Stimulated activated CD4-positive, alpha-beta T cell treated with anti-CD3 and anti-CD28 coated beads, Interleukin-4, amount 100 ng/mL, for 24 hours (primary cell): ENCODE data around the gene PDCD2L.
"Not testable (repeated sequence)": the region's sequence is repeated elsewhere in the genome, so short reads cannot be mapped to it uniquely, and the experiment has no call there.

Experiments
- DNase-seq: peaks from one replicate; pipeline ENCODE4 v3.0.0-alpha.2; 2020

PDCD2L gene

GRCh38 chr19:34426096-34426661 is 22.0 kb downstream of the PDCD2L start:
- no peak for DNase-seq

DNA sequence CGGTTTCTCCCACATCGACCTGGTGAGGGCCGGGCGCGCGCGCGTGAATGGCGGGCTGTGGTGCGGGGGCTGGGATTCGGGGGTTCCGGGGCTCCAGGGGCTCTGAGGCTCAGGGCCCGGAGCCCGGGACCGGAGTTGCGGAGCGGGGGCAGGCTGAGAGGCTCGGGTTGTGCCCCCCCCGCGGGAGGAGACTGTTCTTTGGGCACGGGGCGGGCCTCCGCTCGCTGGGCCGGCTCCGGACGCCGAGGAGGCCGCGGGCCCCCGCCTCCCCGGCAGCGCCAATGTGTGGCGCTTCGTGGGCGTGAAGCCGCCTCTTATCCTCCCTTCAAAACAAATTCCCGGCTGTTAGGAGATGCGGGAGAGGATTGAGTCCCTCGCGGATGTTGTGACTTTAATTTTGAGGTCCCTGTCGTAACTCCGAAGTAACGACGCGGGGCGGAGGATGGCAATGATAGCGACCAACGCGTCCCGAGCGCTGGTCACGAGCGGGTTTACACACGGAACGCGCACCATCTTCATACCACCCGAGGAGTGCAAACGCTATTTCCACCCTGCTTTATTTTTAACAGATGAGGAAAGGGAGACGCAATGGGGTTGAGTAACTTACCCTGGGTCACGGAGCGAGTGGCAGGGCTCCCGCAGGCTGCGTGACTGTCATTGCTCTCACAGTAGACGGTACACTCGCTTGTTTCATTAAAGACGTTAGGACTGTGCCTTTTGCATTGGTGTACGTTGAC is 24.5 kb downstream of the PDCD2L start:
- peak; percentile 29 for DNase-seq

DNA sequence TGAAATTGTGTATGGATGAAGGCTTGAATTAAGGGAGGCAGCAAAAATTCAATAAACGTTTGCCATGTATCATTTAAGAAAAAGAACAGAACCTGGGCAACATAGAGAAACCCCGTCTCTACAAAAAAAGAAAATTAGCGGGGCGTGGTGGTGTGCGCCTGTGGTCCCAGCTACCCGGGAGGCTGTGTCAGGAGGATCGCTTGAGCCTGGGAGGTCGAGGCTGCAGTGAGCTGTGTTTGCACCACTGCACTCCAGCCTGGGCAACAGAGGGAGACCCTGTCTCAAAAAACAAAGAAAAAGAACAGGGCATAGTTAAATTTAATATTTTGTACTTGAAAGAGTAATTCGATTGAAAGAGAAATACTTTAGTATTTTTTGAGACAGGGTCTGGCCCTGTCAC is 25.4 kb downstream of the PDCD2L start:
- DNase-seq = no peak

DNA sequence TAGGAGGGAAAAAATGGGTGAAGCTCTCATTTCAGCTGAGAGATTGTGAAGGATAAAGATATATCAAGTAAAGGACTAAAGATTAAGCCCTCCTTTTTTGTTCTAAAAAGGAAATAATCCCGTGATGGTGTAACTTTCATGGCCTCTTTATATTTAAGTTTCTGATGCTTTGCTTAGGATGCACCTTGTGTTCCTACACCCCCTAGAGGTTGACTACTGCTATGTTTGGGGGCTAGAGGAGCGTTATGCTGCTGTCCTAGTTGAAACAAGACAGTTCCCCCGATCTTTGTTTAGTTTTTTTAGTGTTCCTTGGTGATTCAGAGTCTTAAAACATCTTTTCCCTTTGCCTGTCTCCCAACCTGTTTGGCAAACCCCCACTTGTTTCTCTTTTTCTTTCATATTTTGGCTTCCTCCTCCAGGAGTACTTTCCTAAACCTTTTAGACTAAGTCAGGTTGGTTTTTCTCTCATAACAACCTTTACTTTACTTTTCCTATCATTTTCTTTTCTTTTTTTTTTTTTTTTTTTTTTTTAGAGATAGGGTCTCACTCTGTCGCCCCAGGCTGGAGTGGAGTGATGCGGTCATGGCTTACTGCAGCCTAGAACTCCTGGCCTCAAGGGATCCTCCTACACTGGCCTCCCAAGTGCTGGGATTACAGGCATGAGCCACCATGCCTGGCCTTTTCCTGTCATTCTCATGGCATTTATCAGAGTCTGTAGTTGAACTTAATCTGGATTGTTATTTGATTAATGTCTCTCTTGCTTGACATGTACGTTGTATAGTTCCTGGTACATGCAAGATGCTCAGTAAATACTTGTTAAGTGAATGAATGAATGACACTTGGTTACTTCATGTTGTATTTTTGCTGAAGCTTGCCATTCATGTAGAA is 26.8 kb downstream of the PDCD2L start:
- peak; percentile 54 for DNase-seq

- no peak for DNase-seq
These were observed 27.6 kb downstream of the PDCD2L start for GRCh38 chr19:34431681-34432402.

- no peak for DNase-seq
These were observed 28.6 kb downstream of the PDCD2L start for GRCh38 chr19:34432797-34433196.

GRCh38 chr19:34436716-34437115 is 32.5 kb downstream of the PDCD2L start:
- DNase-seq = no peak

- no peak for DNase-seq
These were observed 44.0 kb downstream of the PDCD2L start for GRCh38 chr19:34448191-34448590.

DNA sequence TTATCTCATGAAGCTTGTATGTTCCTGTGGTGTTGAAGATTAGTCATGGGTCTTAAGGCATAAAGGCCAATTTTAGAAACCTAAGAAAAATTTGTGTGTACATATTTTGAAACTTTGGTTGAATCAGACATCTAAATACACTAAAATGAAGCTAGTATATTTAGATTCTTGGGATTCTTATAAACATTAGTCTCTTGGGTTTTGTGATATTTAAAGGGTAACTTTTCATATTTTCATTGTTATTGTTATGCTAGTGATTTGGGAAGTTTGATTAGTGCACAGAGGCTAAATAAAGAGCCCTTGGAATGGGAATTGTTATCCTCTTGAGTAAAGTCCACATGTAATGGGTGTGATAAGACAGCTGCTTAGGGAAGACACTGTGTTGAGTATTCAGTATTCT is 48.5 kb downstream of the PDCD2L start:
- no peak for DNase-seq

DNA sequence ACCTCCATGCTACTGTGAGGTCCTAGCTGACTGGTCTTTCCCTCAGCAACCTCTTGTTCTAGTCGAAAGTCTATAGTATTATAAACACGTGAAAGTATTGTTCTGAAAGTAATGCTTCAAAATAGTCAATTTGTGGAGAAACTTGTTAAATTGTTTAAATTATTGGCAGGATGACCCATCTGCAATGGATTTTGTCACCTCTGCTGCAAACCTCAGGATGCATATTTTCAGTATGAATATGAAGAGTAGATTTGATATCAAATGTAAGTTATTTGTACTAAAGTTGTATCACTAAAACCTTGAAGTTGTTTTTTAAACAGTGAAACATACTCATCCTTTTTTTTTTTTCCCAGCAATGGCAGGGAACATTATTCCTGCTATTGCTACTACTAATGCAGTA is 49.9 kb downstream of the PDCD2L start:
- no peak for DNase-seq

GRCh38 chr19:34454685-34455084 is 50.5 kb downstream of the PDCD2L start:
- DNase-seq = no peak

- not testable (repeated sequence) for DNase-seq
These were observed 51.7 kb downstream of the PDCD2L start for GRCh38 chr19:34455783-34456480.

DNA sequence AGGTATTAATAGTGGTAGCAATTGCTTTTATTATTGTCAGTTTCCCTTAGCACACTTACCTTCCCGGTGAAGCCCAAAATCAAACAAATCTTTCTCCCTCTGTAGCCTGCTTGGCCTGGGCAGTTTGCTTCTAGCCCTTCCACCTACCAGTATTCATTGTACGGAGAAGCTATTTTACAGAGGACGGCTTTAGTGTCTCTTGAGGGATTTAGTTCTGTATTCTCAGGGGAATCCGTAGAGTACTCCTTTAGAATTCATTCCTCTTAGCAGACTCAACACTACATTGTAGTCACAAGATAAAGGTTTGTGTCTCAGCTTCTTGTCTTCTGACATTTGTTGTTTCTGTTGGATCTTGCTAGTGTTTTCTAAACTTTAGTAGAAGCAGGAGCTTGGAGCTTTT is 53.2 kb downstream of the PDCD2L start:
- DNase-seq = no peak

DNA sequence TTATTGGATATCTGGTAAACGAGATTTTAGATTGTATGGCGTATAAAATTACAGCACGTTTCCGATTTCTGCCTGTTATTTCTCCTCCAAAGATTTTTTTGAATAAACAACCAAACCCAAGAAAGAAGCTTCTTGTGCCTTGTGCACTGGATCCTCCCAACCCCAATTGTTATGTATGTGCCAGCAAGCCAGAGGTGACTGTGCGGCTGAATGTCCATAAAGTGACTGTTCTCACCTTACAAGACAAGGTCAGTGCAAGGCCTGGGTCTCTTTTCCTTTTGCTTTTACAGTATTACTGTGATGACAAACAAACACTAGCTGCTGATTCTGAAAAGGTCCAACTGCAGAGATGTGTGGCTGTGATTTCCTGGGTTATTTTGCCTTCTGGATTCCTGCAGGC is 54.5 kb downstream of the PDCD2L start:
- DNase-seq = no peak

GRCh38 chr19:34459614-34460013 is 55.4 kb downstream of the PDCD2L start:
- no peak for DNase-seq

GRCh38 chr19:34461375-34462100 is 57.3 kb downstream of the PDCD2L start:
- no peak for DNase-seq

- not testable (repeated sequence) for DNase-seq
These were observed 60.6 kb downstream of the PDCD2L start for GRCh38 chr19:34464785-34465184.

DNA sequence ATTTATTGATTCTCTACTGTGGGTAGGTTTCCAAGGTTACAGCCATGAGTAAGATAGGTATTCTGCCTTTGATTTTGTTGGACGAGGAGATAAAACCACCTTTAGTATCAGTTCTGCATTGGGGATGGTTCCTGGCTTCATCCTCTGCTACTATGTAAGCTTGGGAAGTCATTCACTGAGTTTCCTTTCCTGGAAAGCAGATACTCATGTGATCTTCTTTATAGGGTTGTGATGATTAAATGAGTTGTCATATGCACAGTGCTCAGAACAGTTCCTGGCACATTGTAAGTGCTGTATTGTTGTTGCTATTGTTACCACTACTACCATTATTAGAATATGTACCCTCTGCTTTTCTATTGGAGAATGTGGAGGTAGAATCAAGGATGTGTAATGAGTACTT is 64.2 kb downstream of the PDCD2L start:
- no peak for DNase-seq

DNA sequence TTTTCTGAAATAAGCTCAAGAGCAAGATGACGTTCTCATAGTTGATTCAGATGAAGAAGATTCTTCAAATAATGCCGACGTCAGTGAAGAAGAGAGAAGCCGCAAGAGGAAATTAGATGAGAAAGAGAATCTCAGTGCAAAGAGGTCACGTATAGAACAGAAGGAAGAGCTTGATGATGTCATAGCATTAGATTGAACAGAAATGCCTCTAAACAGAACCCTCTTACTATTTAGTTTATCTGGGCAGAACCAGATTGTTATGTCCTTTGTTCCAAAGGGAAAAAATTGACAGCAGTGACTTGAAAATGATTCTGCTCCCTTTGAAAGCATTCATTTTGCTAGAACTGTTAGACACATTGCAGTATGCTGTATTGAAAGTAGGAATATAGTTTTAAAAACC is 64.8 kb downstream of the PDCD2L start:
- not testable (repeated sequence) for DNase-seq

GRCh38 chr19:34471906-34472700 is 67.9 kb downstream of the PDCD2L start:
- DNase-seq = no peak
